ENCODE data around the gene NCOA1. TPM values are rescaled to one million over a fixed set of nuclear protein-coding genes. Genes with fewer than 3 reads are reported as not detected.

NCOA1 gene
- total and polyA plus RNA-seq, 5 experiments from 2014 or later, result 13.0 to 44.8 (median 27.2) TPM

- no peaks in the 10 kb centered on the region for H3K9me3 Mint-ChIP-seq
- no peaks in the 10 kb centered on the region for H3K27me3 Mint-ChIP-seq
- no peak overlapping the region for H3K4me3 Mint-ChIP-seq
- H3K27ac Mint-ChIP-seq, result no peak overlapping the region
- no peaks in the 10 kb centered on the region for H3K4me1 Mint-ChIP-seq
- no peak for ATAC-seq
- no peak for DNase-seq
- peaks cover 0 to 64% (median 11%) of the 10 kb centered on the region in 3 donors for H3K36me3 Mint-ChIP-seq
- POLR2A ChIA-PET, result no interaction called here
These were observed 240.9 kb downstream of the NCOA1 start for GRCh38 chr2:24731923-24732322.

GRCh38 chr2:24734741-24735140, 243.7 kb downstream of the NCOA1 start:
- H3K4me3 Mint-ChIP-seq, result no peak overlapping the region
- DNase-seq (no peak), ATAC-seq (no peak)
- peak overlapping the region in 1 of 10 donors; percentile 57 for H3K27ac Mint-ChIP-seq
- POLR2A ChIA-PET, result no interaction called here
- no peaks in the 10 kb centered on the region for H3K27me3 Mint-ChIP-seq
- peaks cover 0 to 3% (median 0%) of the 10 kb centered on the region in 4 donors for H3K4me1 Mint-ChIP-seq
- peaks cover 0 to 50% (median 2%) of the 10 kb centered on the region in 3 donors for H3K36me3 Mint-ChIP-seq
- no peaks in the 10 kb centered on the region for H3K9me3 Mint-ChIP-seq

DNA sequence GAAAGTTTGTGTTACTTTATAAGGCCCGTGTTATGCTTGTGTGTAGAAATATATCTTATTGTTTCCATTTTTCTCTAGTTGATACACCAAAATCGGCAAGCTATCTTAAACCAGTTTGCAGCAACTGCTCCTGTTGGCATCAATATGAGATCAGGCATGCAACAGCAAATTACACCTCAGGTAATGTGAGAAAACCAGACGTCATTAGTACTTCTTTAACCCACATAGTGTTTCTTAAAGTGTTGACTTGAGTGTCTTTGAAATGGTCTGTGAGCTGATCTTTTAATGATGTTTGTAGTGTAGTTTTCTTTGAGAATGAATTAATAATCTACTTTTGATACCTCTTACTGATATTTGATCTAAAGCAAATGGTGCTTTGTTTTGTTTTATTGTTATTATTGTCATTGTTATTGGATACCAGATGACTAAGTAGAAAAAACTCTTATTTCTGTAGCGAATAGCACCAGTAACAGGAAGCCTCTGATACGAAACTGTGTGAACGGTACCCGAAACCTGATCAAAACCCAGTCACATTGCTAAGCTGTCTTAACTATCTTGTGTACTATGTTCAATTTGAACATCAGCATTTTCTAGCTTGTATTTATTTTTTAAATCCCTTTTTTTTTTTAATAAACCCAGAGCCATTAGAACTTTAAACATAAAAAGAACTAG, 248.4 kb downstream of the NCOA1 start:
- Mint-ChIP-seq H3K4me1 (peaks cover 0 to 22% (median 13%) of the 10 kb centered on the region in 4 donors), H3K27me3 (no peaks in the 10 kb centered on the region), H3K36me3 (peaks cover 0 to 48% (median 4%) of the 10 kb centered on the region in 3 donors), H3K27ac (peak overlapping the region in 4 of 10 donors; percentile 17 to 87 (median 42)), H3K9me3 (no peaks in the 10 kb centered on the region), H3K4me3 (peak overlapping the region in 1 of 10 donors; percentile 27)
- POLR2A ChIA-PET, result no interaction called here
- ATAC-seq (no peak), DNase-seq (peak in 1 of 10 donors; percentile 36)

GRCh38 chr2:24740142-24740541, 249.1 kb downstream of the NCOA1 start:
- Mint-ChIP-seq H3K9me3 (no peaks in the 10 kb centered on the region), H3K4me3 (no peak overlapping the region), H3K27me3 (no peaks in the 10 kb centered on the region), H3K4me1 (peaks cover 0 to 22% (median 13%) of the 10 kb centered on the region in 4 donors), H3K36me3 (peaks cover 0 to 50% (median 4%) of the 10 kb centered on the region in 3 donors), H3K27ac (peak overlapping the region in 3 of 10 donors; percentile 21 to 87 (median 29))
- no peak for DNase-seq
- ATAC-seq, result no peak
- POLR2A ChIA-PET, result no interaction called here

- peaks cover 0 to 29% (median 17%) of the 10 kb centered on the region in 4 donors for H3K4me1 Mint-ChIP-seq
- ATAC-seq (no peak), DNase-seq (no peak)
- peak overlapping the region in 3 of 10 donors; percentile 4 to 62 (median 43) for H3K27ac Mint-ChIP-seq
- H3K36me3 Mint-ChIP-seq, result peaks cover 0 to 69% (median 4%) of the 10 kb centered on the region in 3 donors
- H3K4me3 Mint-ChIP-seq, result no peak overlapping the region
- POLR2A ChIA-PET, result no interaction called here
- H3K9me3 Mint-ChIP-seq, result no peaks in the 10 kb centered on the region
- H3K27me3 Mint-ChIP-seq, result no peaks in the 10 kb centered on the region
These were observed 251.7 kb downstream of the NCOA1 start for GRCh38 chr2:24742730-24743129.

DNA sequence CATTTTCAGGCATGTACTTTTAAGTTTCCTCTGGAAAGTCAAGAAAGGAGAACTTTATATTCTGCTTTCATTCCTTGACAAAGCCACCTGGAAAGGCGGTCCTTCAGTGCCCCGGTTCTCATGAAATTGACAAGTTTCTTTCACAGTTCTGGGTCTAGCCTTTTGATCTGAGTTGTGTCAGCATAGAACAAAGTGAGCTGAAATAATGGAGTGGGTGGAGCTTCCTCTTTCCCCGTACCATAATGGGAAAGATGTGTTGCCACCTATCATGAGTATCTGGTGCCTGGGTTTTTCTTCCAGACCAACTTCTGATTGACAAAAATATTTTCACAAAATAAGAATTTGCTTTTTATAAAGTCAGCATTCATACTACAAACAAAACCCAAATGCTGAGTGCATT, 252.9 kb downstream of the NCOA1 start:
- Mint-ChIP-seq H3K9me3 (no peaks in the 10 kb centered on the region), H3K27me3 (no peaks in the 10 kb centered on the region), H3K4me1 (peaks cover 2 to 31% (median 17%) of the 10 kb centered on the region in 4 donors), H3K36me3 (peaks cover 0 to 67% (median 4%) of the 10 kb centered on the region in 3 donors), H3K27ac (peak overlapping the region in 2 of 10 donors; percentile 34 to 65), H3K4me3 (no peak overlapping the region)
- no peak for DNase-seq
- ATAC-seq, result no peak
- POLR2A ChIA-PET, result no interaction called here

- H3K4me1 Mint-ChIP-seq, result peaks cover 7 to 34% (median 20%) of the 10 kb centered on the region in 4 donors
- POLR2A ChIA-PET, result no interaction called here
- no peaks in the 10 kb centered on the region for H3K9me3 Mint-ChIP-seq
- ATAC-seq, result no peak
- H3K27me3 Mint-ChIP-seq, result no peaks in the 10 kb centered on the region
- peaks cover 0 to 68% (median 4%) of the 10 kb centered on the region in 3 donors for H3K36me3 Mint-ChIP-seq
- no peak for DNase-seq
- H3K27ac Mint-ChIP-seq, result peak overlapping the region in 2 of 10 donors; percentile 34 to 65
- H3K4me3 Mint-ChIP-seq, result no peak overlapping the region
These were observed 253.3 kb downstream of the NCOA1 start for GRCh38 chr2:24744356-24744755.

DNA sequence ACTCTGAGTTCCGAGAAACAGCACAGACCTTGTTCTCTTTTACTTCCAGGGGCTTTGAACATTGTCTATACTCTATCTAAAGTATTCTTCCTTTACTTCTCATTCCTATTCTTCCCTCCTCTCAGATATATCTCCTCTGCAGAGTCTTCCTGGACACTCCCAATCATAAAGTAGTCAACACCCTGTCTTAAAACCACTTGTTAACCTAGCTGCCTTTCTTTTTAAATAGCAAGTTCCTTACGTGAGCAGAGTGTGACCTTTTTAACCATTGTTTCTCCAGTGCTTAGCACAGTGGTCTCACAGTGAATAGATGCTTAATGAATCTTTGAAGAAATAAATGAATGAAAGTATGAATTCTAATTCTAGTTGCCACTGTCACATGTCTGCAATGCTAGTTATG, 254.8 kb downstream of the NCOA1 start:
- Mint-ChIP-seq H3K4me1 (peaks cover 9 to 34% (median 22%) of the 10 kb centered on the region in 4 donors), H3K36me3 (peaks cover 0 to 70% (median 4%) of the 10 kb centered on the region in 3 donors), H3K27me3 (no peaks in the 10 kb centered on the region), H3K4me3 (peak overlapping the region in 2 of 10 donors; percentile 20 to 46), H3K9me3 (no peaks in the 10 kb centered on the region), H3K27ac (peak overlapping the region in 2 of 10 donors; percentile 8 to 79)
- POLR2A ChIA-PET, result interaction anchor here (0.6 kb wide), 1 partner anchor 13 kb away, joined by 3 read pairs; no protein-coding TSS in a partner anchor
- DNase-seq (no peak), ATAC-seq (no peak)

DNA sequence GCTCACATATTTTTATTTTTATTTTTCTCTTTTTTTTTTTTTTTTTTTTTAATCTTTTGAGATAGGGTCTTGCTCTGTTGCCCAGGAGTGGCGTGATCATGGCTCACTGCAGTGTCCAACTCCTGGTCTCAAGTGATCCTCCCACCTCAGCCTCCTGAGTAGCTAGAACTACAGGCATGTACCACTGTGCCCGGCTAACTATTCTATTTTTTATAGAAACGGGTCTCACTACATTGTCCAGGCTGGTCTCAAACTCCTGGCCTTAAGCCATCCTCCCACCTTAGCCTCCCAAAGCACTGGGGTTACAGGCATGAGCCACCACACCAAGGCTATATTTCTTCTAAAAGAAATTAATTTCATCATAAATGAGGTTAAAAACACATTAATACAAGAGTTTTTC, 256.2 kb downstream of the NCOA1 start:
- peaks cover 9 to 30% (median 21%) of the 10 kb centered on the region in 4 donors for H3K4me1 Mint-ChIP-seq
- H3K4me3 Mint-ChIP-seq, result no peak overlapping the region
- no peaks in the 10 kb centered on the region for H3K27me3 Mint-ChIP-seq
- ATAC-seq (no peak), DNase-seq (no peak)
- POLR2A ChIA-PET, result no interaction called here
- no peaks in the 10 kb centered on the region for H3K9me3 Mint-ChIP-seq
- peak overlapping the region in 1 of 10 donors; percentile 17 for H3K27ac Mint-ChIP-seq
- peaks cover 0 to 60% (median 3%) of the 10 kb centered on the region in 3 donors for H3K36me3 Mint-ChIP-seq

- DNase-seq, result peak in 2 of 10 donors; percentile 2 to 17
- POLR2A ChIA-PET, result no interaction called here
- no peaks in the 10 kb centered on the region for H3K9me3 Mint-ChIP-seq
- H3K4me1 Mint-ChIP-seq, result peaks cover 9 to 14% (median 12%) of the 10 kb centered on the region in 4 donors
- peak in 1 of 2 donors; percentile 49 for ATAC-seq
- H3K4me3 Mint-ChIP-seq, result no peak overlapping the region
- peak overlapping the region in 7 of 10 donors; percentile 19 to 79 (median 66) for H3K27ac Mint-ChIP-seq
- no peaks in the 10 kb centered on the region for H3K27me3 Mint-ChIP-seq
- peaks cover 0 to 42% (median 0%) of the 10 kb centered on the region in 3 donors for H3K36me3 Mint-ChIP-seq
These were observed 258.1 kb downstream of the NCOA1 start for GRCh38 chr2:24749069-24749691.

GRCh38 chr2:24754985-24755705, 264.1 kb downstream of the NCOA1 start:
- Mint-ChIP-seq H3K9me3 (no peaks in the 10 kb centered on the region), H3K4me1 (peaks cover 0 to 1% (median 0%) of the 10 kb centered on the region in 4 donors), H3K4me3 (no peak overlapping the region), H3K36me3 (peaks cover 0 to 38% (median 14%) of the 10 kb centered on the region in 3 donors), H3K27me3 (no peaks in the 10 kb centered on the region), H3K27ac (peak overlapping the region in 2 of 10 donors; percentile 16 to 21)
- POLR2A ChIA-PET, result no interaction called here
- DNase-seq (no peak), ATAC-seq (no peak)

DNA sequence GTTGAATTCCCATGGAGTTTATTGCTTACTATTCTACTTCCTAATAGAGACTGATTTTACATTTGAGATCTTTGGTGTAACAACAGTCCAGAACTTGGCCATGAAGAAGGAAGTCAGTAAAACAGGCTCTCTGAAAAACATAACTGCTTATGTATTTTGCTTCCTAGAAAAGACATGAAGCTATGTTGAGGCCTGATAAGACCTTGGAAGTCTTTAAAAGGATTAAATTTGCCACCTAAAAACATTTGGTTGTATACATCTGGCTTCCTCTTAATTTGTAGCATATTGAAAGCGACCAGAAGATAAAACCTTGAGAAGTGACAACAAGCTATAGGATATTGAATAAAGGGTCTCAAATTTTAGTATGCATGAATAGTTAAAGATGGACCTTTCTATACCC, 265.7 kb downstream of the NCOA1 start:
- H3K27me3 Mint-ChIP-seq, result no peaks in the 10 kb centered on the region
- H3K9me3 Mint-ChIP-seq, result no peaks in the 10 kb centered on the region
- no peak overlapping the region for H3K4me3 Mint-ChIP-seq
- DNase-seq, result no peak
- ATAC-seq, result no peak
- POLR2A ChIA-PET, result no interaction called here
- H3K4me1 Mint-ChIP-seq, result peaks cover 0 to 2% (median under 1%) of the 10 kb centered on the region in 4 donors
- H3K36me3 Mint-ChIP-seq, result peaks cover 0 to 45% (median 14%) of the 10 kb centered on the region in 3 donors
- H3K27ac Mint-ChIP-seq, result no peak overlapping the region

Measured in naive thymus-derived CD8-positive, alpha-beta T cell (primary cell).